Fibroblast of pulmonary artery (primary cell): ENCODE data around the gene FAXDC2.

Experiments
- DNase-seq: peaks from one replicate; pipeline ENCODE4 v3.0.0-alpha.2; 2010; ENCODE audit warnings: low read depth
- H3K4me3 ChIP-seq: replicated peaks from 2 replicates; pipeline ENCODE4 v1.5.1; 2011; ENCODE audit warnings: low read depth, mild to moderate bottlenecking, control low read depth, low read length, moderate library complexity
- TF ChIP-seq, protein P1 (sequence below): IDR thresholded peaks from 2 replicates; pipeline ENCODE4 v1.5.1; 2011; ENCODE audit warnings: mild to moderate bottlenecking, control low read depth, low read length, inconsistent platforms; ENCODE audit errors: missing control alignments

Gene FAXDC2

DNA sequence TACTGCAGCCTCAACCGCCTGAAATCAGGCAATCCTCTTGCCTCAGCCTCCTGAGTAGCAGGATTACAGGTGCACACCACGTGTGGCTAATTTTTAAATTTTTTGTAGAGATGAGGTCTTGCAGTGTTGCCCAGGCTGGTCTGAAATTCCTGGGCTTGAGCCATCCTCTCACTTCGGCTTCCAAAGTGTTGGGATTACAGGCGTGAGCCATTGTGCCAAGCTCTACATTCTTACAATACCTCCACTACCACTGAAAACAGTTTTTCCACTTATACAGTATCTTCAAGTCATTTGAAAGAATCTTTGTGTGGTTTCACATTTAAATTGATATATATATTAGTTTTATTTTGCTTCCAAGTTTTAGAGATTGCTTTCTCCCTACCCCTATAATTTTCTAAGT is 52.6 kb downstream of the FAXDC2 start:
- TF ChIP-seq, protein P1, sequence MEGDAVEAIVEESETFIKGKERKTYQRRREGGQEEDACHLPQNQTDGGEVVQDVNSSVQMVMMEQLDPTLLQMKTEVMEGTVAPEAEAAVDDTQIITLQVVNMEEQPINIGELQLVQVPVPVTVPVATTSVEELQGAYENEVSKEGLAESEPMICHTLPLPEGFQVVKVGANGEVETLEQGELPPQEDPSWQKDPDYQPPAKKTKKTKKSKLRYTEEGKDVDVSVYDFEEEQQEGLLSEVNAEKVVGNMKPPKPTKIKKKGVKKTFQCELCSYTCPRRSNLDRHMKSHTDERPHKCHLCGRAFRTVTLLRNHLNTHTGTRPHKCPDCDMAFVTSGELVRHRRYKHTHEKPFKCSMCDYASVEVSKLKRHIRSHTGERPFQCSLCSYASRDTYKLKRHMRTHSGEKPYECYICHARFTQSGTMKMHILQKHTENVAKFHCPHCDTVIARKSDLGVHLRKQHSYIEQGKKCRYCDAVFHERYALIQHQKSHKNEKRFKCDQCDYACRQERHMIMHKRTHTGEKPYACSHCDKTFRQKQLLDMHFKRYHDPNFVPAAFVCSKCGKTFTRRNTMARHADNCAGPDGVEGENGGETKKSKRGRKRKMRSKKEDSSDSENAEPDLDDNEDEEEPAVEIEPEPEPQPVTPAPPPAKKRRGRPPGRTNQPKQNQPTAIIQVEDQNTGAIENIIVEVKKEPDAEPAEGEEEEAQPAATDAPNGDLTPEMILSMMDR: no peak
- no peak for DNase-seq
- no peak overlapping the region for H3K4me3 ChIP-seq

DNA sequence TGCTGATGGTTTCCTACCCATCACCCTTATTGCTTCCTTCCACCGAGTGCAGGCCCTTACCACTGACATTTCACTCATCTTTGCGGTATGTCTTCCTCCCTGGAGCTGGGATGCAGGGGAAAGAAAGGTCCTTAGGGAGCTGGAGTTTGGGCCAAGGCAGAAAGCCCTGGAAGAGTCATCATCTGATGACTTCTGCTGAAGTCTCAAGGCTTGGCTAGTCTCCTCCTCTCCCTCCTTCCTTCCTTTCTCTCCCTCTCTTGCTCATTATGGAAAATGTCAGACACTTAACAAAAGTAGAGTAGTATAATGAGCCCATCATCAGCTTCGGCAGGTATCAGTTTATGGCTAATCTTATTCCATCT is 55.2 kb downstream of the FAXDC2 start:
- H3K4me3 ChIP-seq: no peak overlapping the region
- peak; percentile 14 for DNase-seq
- TF ChIP-seq, protein P1: no peak

DNA sequence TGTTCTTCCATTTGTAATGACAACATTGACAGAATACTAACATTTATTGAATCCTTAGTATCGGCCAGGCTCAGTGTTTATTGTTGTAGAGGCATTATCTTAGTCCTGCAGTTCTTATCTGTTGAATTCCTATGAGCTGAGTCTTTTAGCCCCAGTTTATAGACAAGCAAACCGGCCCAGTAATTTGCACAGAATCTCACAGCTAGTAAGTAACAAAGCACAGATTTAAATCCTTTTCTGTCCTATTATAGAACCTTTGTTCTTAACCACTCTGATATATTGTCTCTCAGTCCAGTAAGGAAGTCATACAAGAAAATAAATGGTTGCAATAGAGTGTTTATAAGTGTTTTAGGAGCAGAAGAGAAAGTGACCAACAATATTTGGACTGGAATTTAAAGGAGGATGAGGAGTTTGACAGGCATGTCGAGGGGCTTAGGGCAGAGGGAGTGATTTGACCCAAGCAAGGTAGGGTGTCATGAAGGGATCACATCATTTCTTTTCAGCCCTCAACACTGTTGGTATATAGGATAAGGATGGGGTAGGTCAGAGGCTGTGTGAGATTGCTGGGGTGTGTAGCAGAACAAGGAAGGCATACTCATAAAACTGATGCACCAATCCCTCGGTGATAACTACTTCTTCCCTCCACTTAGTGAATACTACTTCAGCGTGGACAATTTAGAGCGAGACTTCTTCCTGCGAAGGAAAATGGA is 55.7 kb downstream of the FAXDC2 start:
- DNase-seq: peak; percentile 64
- H3K4me3 ChIP-seq: no peak overlapping the region

DNA sequence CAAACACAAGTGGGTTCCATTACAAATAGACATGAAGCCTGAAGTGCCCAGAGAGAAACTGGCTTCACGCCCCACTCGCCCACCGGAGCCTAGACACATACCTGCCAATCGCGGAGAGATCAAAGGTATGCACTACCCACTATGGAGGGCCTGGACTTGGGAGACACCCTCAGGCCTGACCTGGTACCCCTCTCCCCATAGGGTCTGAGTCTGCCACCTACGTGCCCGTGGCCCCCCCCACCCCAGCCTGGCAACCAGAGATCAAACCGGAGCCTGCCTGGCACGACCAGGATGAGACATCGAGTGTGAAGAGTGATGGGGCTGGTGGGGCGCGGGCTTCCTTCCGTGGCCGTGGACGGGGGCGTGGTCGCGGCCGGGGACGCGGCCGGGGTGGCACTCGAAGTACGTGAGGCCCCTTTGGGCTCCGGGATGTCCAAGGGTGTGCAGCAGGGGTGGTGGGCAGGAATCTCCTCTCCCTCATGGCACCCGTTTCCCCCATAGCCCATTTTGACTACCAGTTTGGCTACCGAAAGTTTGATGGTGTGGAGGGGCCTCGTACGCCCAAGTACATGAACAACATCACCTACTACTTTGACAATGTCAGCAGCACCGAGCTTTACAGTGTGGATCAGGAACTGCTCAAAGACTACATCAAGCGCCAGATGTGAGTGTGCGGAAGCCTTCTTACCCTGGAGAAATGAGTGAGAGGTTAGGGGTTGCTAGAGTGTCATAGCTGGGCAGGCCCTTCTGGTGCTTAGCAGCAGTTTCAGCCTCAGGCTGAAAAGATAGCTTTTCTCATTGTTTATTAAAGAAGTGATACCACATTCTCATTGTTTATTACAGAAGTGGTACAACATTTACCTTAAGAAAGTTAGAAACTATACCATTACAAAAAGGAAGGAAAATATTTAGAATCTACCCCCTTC is 56.5 kb downstream of the FAXDC2 start:
- no peak overlapping the region for H3K4me3 ChIP-seq
- TF ChIP-seq, protein P1: no peak
- DNase-seq: peak; percentile 32

More for the DNA sequence above, 55.7 kb downstream of the FAXDC2 start:
- TF ChIP-seq, protein P1: no peak

DNA sequence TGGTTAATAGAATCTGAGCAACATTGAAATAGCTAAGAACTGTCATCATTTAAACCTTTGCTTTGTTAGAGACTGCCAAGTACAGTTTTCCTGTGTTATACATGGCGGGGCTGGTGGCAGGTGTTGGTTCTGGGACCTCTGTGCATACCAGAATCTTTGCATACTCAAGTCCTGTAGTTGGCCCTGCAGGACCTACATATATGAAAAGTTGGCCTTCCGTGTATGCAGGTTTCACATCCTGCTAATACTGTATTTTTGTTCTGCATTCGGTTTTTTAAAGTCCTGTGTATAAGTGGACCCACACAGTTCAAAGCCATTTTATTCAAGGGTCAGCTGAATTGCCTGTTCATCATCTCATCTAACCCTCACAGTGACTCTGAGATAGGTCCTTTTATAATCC is 58.9 kb downstream of the FAXDC2 start:
- TF ChIP-seq, protein P1: no peak

DNA sequence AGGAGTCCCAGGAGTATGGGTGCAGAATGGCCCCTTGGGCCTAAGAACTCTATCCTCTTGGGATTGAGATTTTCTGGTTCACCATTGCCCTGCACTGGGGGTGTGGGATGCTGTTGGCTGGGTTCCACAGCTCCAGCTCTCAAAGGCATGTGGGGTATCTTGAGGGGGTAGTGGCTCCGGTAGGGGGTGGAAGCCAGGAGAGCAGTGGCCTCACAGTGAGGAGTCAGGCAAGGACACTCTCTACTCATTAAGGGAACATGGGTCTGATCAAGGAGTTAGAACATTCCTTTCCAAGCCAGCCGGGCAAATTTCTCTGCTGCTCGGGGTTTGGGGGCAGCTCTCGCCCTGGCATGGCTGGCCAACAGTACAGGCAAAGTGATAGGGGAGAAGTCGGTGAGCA is 62.2 kb downstream of the FAXDC2 start:
- no peak overlapping the region for H3K4me3 ChIP-seq
- DNase-seq: no peak
- TF ChIP-seq, protein P1: no peak

More for the DNA sequence above, 58.9 kb downstream of the FAXDC2 start:
- H3K4me3 ChIP-seq: no peak overlapping the region
- no peak for DNase-seq
